ENCODE data around the gene PLEKHG1. TPM values are rescaled to one million over a fixed set of nuclear protein-coding genes. Genes with fewer than 3 reads are reported as not detected.

The PLEKHG1 gene
- total RNA-seq, 1 donor from 2014 or later = 43.9 TPM

- DNase-seq = no peak
Observed at GRCh38 chr6:150589852-150590251, 9.8 kb upstream of the PLEKHG1 start.

- DNase-seq = no peak
Observed at GRCh38 chr6:150590446-150590845, 9.2 kb upstream of the PLEKHG1 start.

GRCh38 chr6:150592377-150592995 is 7.2 kb upstream of the PLEKHG1 start:
- DNase-seq = no peak

- DNase-seq = no peak
Observed at GRCh38 chr6:150593119-150593518, 6.6 kb upstream of the PLEKHG1 start.

- DNase-seq = no peak
Observed at GRCh38 chr6:150596439-150596838, 3.2 kb upstream of the PLEKHG1 start.

GRCh38 chr6:150598401-150598800 is 1.3 kb upstream of the PLEKHG1 start:
- no peak for DNase-seq

- no peak for DNase-seq
Observed at GRCh38 chr6:150598858-150599198, 857 bp upstream of the PLEKHG1 start.

GRCh38 chr6:150600010-150600300 is 270 bp downstream of the PLEKHG1 start:
- no peak for DNase-seq

- DNase-seq = peak; percentile 86
Observed at GRCh38 chr6:150600301-150601017, 774 bp downstream of the PLEKHG1 start.

GRCh38 chr6:150601439-150601838 is 1.8 kb downstream of the PLEKHG1 start:
- no peak for DNase-seq

GRCh38 chr6:150603176-150603575 is 3.5 kb downstream of the PLEKHG1 start:
- no peak for DNase-seq

GRCh38 chr6:150604467-150604866 is 4.8 kb downstream of the PLEKHG1 start:
- DNase-seq = no peak

- no peak for DNase-seq
Observed at GRCh38 chr6:150605333-150605732, 5.6 kb downstream of the PLEKHG1 start.

GRCh38 chr6:150606168-150606591 is 6.5 kb downstream of the PLEKHG1 start:
- peak; percentile 91 for DNase-seq

- peak; percentile 36 for DNase-seq
Observed at GRCh38 chr6:150606647-150607328, 7.1 kb downstream of the PLEKHG1 start.

GRCh38 chr6:150607329-150607650 is 7.6 kb downstream of the PLEKHG1 start:
- DNase-seq = no peak

- no peak for DNase-seq
Observed at GRCh38 chr6:150610584-150610983, 10.9 kb downstream of the PLEKHG1 start.

- no peak for DNase-seq
Observed at GRCh38 chr6:150613269-150613668, 13.6 kb downstream of the PLEKHG1 start.

GRCh38 chr6:150615967-150616366 is 16.3 kb downstream of the PLEKHG1 start:
- no peak for DNase-seq

- no peak for DNase-seq
Observed at GRCh38 chr6:150616586-150616985, 16.9 kb downstream of the PLEKHG1 start.

- DNase-seq = no peak
Observed at GRCh38 chr6:150617062-150617461, 17.4 kb downstream of the PLEKHG1 start.

GRCh38 chr6:150617496-150618460 is 18.1 kb downstream of the PLEKHG1 start:
- no peak for DNase-seq

- no peak for DNase-seq
Observed at GRCh38 chr6:150619275-150619674, 19.6 kb downstream of the PLEKHG1 start.
